Loucy (cell line): ENCODE data around the gene SLC4A5.
A peak's percentile ranks its signal among the peaks of the same experiment; 100 is the strongest.

Source experiments
- H2AFZ ChIP-seq: fragments of 200-600 bp; sonication (generic); 2 replicates; pipeline ENCODE4 v1.6.0; 2016; ENCODE audit warnings: antibody characterized with exemption, mild to moderate bottlenecking, low read length, moderate library complexity
- H3F3A ChIP-seq: fragments of 200-600 bp; 2 replicates; pipeline ENCODE4 v1.6.0; 2016; ENCODE audit warnings: antibody characterized with exemption, low read depth, mild to moderate bottlenecking
- H3K27me3 ChIP-seq: fragments of 200-600 bp; sonication (generic); 2 replicates; pipeline ENCODE4 v1.6.1; 2014; ENCODE audit warnings: low read length, mild to moderate bottlenecking; ENCODE audit not compliant: insufficient read depth, poor library complexity, severe bottlenecking
- H3K36me3 ChIP-seq: fragments of 200-600 bp; sonication (generic); 2 replicates; pipeline ENCODE4 v1.6.1; 2016; ENCODE audit warnings: low read length; ENCODE audit not compliant: insufficient read depth
- H3K4me1 ChIP-seq: fragments of 200-600 bp; sonication (generic); 2 replicates; pipeline ENCODE4 v1.5.1; 2014; ENCODE audit warnings: low read length, mild to moderate bottlenecking; ENCODE audit not compliant: insufficient read depth, poor library complexity, severe bottlenecking
- H3K4me2 ChIP-seq: fragments of 200-600 bp; sonication (generic); 2 replicates; pipeline ENCODE4 v1.6.0; 2014; ENCODE audit warnings: antibody characterized with exemption, low read length, low read depth, mild to moderate bottlenecking; ENCODE audit not compliant: poor library complexity, severe bottlenecking
- H3K4me3 ChIP-seq: fragments of 200-600 bp; sonication (generic); 2 replicates; pipeline ENCODE4 v1.5.1; 2014; ENCODE audit warnings: low read length, mild to moderate bottlenecking, mixed read lengths; ENCODE audit not compliant: poor library complexity, severe bottlenecking
- H3K79me2 ChIP-seq: fragments of 200-600 bp; sonication (generic); 2 replicates; pipeline ENCODE4 v1.6.1; 2014; ENCODE audit warnings: low read length; ENCODE audit not compliant: insufficient read depth
- H3K9ac ChIP-seq: fragments of 200-600 bp; sonication (generic); 2 replicates; pipeline ENCODE4 v1.6.0; 2014; ENCODE audit warnings: mild to moderate bottlenecking, low read depth, low read length, moderate library complexity; ENCODE audit not compliant: poor library complexity, severe bottlenecking
- H3K9me2 ChIP-seq: fragments of 200-600 bp; sonication (generic); replicated peaks from 2 replicates; pipeline ENCODE4 v1.6.1; 2016; ENCODE audit warnings: low read depth, low read length, mixed read lengths
- H3K9me3 ChIP-seq: fragments of 200-600 bp; sonication (generic); 2 replicates; pipeline ENCODE4 v1.6.1; 2014; ENCODE audit warnings: mild to moderate bottlenecking, antibody characterized with exemption, low read length, low read depth; ENCODE audit not compliant: insufficient read depth
- H4K20me1 ChIP-seq: fragments of 200-600 bp; sonication (generic); 2 replicates; pipeline ENCODE4 v1.6.0; 2014; ENCODE audit warnings: antibody characterized with exemption, low read length, mild to moderate bottlenecking; ENCODE audit not compliant: insufficient read depth, poor library complexity, severe bottlenecking
- CTCF ChIP-seq: fragments of 200-600 bp; sonication (generic); conservative IDR thresholded peaks from 2 replicates; pipeline ENCODE4 v1.5.1; 2014; ENCODE audit warnings: mild to moderate bottlenecking, antibody characterized with exemption, low read length
- EZH2phosphoT487 ChIP-seq: fragments of 200-600 bp; IDR thresholded peaks from 2 replicates; pipeline ENCODE4 v1.6.1; 2018; ENCODE audit warnings: antibody characterized with exemption, mild to moderate bottlenecking, moderate library complexity, borderline replicate concordance

Gene SLC4A5

GRCh38 chr2:74253306-74253970 lies 89.8 kb downstream of the SLC4A5 start:
- TF ChIP-seq EZH2phosphoT487 (no peak), CTCF (no peak)
- no peak overlapping the region for H2AFZ ChIP-seq
- H3K4me2 ChIP-seq = no peak overlapping the region
- H3K27me3 ChIP-seq = no peaks in the 10 kb centered on the region
- no peaks in the 10 kb centered on the region for H3K9me2 ChIP-seq
- no peaks in the 10 kb centered on the region for H4K20me1 ChIP-seq
- no peaks in the 10 kb centered on the region for H3K36me3 ChIP-seq
- H3K9ac ChIP-seq = no peak overlapping the region
- no peak overlapping the region for H3K4me3 ChIP-seq
- H3K79me2 ChIP-seq = no peaks in the 10 kb centered on the region
- no peaks in the 10 kb centered on the region for H3K9me3 ChIP-seq
- no peaks in the 10 kb centered on the region for H3F3A ChIP-seq
- no peaks in the 10 kb centered on the region for H3K4me1 ChIP-seq

DNA sequence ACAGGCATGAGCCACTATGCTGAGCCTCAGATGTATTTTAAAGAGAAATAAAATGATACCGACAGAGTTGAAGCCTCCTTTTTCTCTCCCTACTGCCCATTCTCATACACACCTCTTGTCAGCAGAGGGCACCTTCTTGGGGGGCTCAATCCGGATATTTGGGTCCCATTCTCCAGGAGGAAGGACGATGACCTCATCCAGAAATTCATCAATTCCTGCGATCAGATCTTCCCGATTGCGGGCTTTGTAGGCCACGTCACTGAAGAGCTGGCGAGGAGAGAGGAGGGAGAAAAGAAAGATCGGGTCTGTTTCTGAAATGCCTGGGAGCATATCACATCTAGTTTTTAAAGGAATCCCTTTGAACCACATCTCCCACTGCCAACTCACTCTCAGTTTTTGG lies 90.4 kb downstream of the SLC4A5 start:
- no peak for TF ChIP-seq EZH2phosphoT487
- no peak overlapping the region for H3K4me2 ChIP-seq
- H3K9me3 ChIP-seq = no peaks in the 10 kb centered on the region
- H3F3A ChIP-seq = no peaks in the 10 kb centered on the region
- H3K27me3 ChIP-seq = no peaks in the 10 kb centered on the region
- no peaks in the 10 kb centered on the region for H3K9me2 ChIP-seq
- no peak overlapping the region for H3K4me3 ChIP-seq
- H3K79me2 ChIP-seq = no peaks in the 10 kb centered on the region
- no peaks in the 10 kb centered on the region for H3K36me3 ChIP-seq
- H3K4me1 ChIP-seq = no peaks in the 10 kb centered on the region
- no peak overlapping the region for H2AFZ ChIP-seq
- H3K9ac ChIP-seq = no peak overlapping the region
- H4K20me1 ChIP-seq = no peaks in the 10 kb centered on the region

GRCh38 chr2:74252036-74252435 lies 91.2 kb downstream of the SLC4A5 start:
- Histone ChIP-seq H2AFZ (no peak overlapping the region), H3K79me2 (no peaks in the 10 kb centered on the region), H3K27me3 (no peaks in the 10 kb centered on the region), H3K9me3 (no peaks in the 10 kb centered on the region), H3K9ac (no peak overlapping the region), H3K9me2 (no peaks in the 10 kb centered on the region), H3K4me2 (no peak overlapping the region), H4K20me1 (no peaks in the 10 kb centered on the region), H3K36me3 (no peaks in the 10 kb centered on the region), H3F3A (no peaks in the 10 kb centered on the region), H3K4me1 (no peaks in the 10 kb centered on the region), H3K4me3 (no peak overlapping the region)
- TF ChIP-seq CTCF (no peak), EZH2phosphoT487 (no peak)

DNA sequence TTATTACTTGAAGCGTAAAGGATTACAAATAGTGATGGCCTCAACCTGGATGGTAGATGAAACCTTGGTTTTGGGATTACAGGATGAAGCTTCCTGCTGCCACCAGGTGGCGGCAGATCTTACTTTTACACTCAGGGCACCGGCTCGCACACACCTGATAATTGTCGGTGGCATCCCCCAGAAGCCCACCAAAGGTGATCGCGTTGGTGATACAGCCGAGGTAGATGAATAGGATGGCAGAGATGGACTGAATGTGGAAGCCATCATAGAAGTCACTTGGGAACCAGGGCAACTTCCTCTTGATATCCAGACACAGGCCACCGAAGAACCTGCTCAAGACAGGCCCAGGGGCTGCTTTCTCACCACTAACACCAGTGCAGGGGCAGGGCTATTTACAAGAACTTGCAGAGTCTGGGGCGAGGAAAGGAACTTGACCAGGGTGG lies 93.0 kb downstream of the SLC4A5 start:
- Histone ChIP-seq H3K9me3 (no peaks in the 10 kb centered on the region), H3K36me3 (no peaks in the 10 kb centered on the region), H4K20me1 (no peaks in the 10 kb centered on the region), H3K9ac (no peak overlapping the region), H3K4me1 (no peaks in the 10 kb centered on the region), H3K4me2 (no peak overlapping the region), H3K79me2 (no peaks in the 10 kb centered on the region), H3K9me2 (no peaks in the 10 kb centered on the region), H3F3A (no peaks in the 10 kb centered on the region), H2AFZ (no peak overlapping the region), H3K4me3 (no peak overlapping the region), H3K27me3 (no peaks in the 10 kb centered on the region)
- TF ChIP-seq CTCF (peak; percentile 85), EZH2phosphoT487 (no peak)
